HG03575 (cell line): ENCODE measurements around the gene PIK3CD.

ENCODE experiments used
- ATAC-seq: cut with Tn5 transposase; IDR thresholded peaks from one replicate; pipeline ENCODE4 v1.9.1; 2021; ENCODE audit not compliant: unreplicated experiment, insufficient number of reproducible peaks, low FRiP score; ENCODE audit errors: extremely low read depth

PIK3CD gene

DNA sequence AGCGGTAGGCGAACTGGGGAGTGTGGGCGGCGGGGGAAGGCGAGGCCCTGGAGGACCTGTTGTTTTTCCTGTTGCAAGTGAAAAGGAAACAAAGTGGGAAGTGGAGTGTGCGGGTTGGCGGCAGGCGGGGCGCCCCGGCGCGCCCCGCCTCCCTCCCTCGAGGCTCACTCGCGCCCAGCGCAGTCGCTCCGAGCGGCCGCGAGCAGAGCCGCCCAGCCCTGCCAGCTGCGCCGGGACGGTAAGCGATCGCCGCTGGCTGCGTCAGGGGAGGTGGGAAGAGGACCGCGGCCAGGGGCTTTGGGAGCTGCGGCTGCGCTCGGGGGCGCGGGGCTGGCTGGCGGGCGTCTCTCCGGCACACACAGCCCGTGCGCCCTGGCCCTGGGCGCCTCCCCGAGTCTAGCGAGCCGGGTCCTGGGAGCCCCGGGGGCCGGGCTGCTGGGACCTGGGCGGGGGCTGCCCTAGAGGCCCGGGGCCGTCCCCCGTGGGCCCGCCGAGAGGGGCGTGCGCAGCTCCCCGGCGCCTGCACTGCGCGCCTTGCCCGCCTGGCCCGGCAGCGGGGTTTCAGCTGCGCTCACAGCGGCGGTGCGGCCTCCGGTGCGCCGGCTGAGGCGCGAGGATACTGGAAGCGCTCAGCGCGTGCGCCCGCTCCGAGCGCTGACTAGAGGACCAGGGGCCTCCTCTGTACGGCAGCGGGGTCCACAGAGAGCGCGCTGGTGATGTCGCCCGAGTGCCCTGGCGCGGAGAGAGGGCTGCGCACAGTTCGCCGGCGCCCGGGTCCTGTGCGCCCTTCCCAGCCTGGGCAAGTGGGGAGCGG, at the start of gene PIK3CD:
TSS of gene PIK3CD (plus strand) at position 167 of the 814 bp plus-strand sequence. CDS start 58,725 bp downstream, outside the sequence.
- no peak for ATAC-seq

- no peak for ATAC-seq
Measured at GRCh38 chr1:9601942-9602793, 49.4 kb upstream of the PIK3CD start.

- ATAC-seq = no peak
Measured at GRCh38 chr1:9602794-9603167, 48.8 kb upstream of the PIK3CD start.

- ATAC-seq = no peak
Measured at GRCh38 chr1:9603307-9603706, 48.2 kb upstream of the PIK3CD start.

- no peak for ATAC-seq
Measured at GRCh38 chr1:9603766-9604753, 47.5 kb upstream of the PIK3CD start.

- no peak for ATAC-seq
Measured at GRCh38 chr1:9604836-9605235, 46.7 kb upstream of the PIK3CD start.

DNA sequence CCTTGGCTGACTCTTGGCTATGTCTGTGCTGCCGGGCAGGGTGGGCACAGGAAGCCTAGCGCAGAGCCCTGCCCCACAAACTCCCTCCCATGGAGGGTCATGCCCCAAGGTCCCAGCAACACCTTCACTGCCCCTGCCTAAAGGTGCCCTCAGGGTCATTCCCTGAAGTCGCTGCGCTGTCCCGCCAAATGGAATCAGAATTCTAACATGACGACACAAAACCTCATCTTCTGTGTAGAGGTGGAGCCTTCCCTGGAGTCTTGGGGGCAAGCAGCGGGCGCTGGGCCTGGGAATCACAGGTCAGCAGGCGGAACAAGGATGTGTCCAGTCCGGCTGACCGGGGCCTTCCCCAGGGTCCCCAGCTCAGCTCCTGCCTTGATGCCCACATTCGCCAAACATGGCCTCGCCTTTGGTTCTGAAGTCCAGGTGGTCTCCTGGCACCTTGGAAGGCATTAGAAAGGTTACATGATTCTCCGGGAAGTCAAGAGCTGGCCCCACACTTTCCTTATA, 45.5 kb upstream of the PIK3CD start:
- ATAC-seq = no peak

DNA sequence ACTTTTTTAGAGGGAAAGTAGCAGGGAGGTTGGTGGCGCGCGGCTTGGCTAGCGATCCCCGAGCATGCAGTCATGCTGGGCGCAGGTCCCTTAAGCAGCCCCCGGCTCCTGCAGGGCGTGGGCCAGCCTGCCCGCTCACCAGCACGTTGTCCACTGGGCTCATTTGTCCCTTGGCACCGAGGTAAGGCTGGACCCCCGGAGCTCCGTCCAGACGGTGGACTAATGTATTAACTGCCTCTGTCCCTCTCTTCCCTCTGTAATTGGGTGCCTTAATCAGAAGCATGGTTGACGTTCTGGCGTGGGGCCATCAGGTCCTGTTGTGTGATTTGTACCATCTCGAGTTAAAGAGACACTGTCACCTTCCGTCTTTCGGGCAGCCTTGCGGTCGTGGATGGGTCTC, 45.1 kb upstream of the PIK3CD start:
- ATAC-seq = no peak

GRCh38 chr1:9606948-9607347, 44.6 kb upstream of the PIK3CD start:
- no peak for ATAC-seq

DNA sequence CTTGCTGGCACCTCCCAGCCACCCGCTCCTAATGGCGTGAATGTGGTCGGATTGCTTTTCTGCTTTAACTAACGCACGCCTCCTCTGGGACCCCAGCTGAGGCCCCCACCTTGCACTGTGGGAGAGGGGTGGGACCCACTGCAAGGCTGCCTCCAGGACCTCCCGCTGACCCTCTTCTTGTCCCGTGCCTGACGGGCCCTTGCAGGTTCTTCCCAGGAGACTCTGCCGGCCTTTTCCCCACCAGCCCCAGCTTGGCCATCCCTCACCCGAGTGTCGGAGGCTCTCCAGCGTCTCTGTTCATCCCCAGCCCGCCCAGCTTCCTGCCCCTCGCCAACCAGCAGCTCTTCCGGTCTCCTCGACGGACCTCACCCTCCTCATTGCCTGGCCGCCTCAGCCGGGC, 44.2 kb upstream of the PIK3CD start:
- no peak for ATAC-seq

DNA sequence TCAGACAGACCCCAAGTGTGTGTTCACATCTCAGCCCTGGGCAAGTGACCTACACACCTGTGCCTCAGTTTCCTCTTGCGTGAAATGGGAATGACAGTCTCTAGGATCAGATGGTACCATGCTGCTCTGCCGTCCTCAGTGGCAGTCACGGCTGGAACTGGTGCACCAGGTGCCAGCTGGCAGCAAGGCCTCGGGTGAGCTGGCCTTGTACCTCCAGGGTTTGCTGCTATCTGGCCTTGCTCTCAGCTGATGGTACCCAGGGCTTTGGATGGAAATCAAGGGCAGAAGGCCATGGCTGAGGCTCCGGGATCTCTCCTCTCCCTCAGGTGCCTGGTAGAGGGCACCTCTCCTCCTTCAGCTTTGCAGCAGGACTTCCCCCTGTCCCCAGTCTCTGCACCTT, 41.5 kb upstream of the PIK3CD start:
- ATAC-seq = no peak

GRCh38 chr1:9610548-9610947, 41.0 kb upstream of the PIK3CD start:
- ATAC-seq = no peak

GRCh38 chr1:9611716-9612115, 39.8 kb upstream of the PIK3CD start:
- no peak for ATAC-seq

- ATAC-seq = no peak
Measured at GRCh38 chr1:9612162-9612845, 39.2 kb upstream of the PIK3CD start.

DNA sequence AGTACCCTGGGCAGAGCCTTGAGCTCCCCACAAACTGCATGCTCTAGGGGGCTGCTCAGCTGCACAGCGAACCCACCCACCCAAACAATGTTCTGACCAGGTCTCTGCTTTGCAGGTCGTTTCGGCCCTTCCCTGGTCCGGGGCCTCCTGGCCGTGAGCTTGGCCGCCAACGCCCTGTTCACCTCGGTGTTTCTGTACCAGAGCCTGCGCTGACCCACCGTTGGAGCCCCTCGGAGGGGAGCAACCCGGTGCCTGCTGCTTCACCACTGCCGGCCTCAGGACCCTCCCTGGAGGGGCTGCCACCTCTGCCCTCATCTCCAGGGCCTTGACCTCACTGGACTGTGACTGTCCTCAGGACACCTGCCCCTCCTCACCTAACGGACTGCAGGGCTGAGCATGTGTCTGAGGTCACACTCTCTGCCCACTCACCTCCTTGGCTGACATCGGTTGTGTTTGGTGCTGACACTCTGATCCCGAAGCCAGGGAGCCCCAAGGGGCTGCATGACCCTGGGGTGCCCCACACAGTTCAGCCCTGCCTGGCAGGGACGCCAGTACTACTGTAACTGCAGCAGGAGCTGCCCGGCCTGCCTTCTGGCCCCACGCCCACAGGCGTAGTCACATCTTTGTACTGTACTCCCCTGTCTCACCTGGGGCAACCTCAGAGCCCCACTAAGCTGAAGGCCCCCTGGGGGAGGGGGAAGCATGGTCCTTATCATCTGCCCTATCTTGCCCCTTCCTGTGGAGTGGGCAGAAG, 38.5 kb upstream of the PIK3CD start:
- no peak for ATAC-seq

- no peak for ATAC-seq
Measured at GRCh38 chr1:9613625-9614299, 37.8 kb upstream of the PIK3CD start.
